Measurements from ENCODE around the gene PNLIPRP3. TPM values are rescaled to one million over a fixed set of nuclear protein-coding genes. Genes with fewer than 3 reads are reported as not detected.

The PNLIPRP3 gene
- 0.03 to 0.07 TPM (median 0.04 TPM) in 5 replicates for total RNA-seq (2022; extraction: Qiagen RNA extraction)

DNA sequence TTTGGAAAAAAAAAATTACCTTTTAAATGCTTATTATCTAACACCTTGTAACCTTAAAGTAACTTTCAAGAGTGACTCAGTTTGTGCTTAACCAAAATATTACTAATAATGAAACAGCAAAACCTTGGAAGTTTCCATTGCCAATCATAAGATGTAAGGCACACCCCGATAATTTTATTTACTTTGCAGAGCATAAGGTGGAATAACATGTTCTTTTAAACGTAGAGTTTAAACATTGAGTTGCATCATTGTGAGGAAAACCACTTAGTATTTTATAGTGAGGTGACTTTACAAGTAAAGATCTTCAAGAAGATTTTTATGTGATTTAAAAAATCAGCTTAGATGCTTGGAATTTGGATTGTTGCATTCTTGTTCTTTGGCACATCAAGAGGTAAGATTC lies at the start of gene PNLIPRP3:
TSS of gene PNLIPRP3 (plus strand) at position 177 of the 400 bp plus-strand sequence. CDS start at position 343, 166 bp downstream.

Other genes starting within 250 kb of the PNLIPRP3 start
- gene GFRA1, start 154.6 kb upstream of the PNLIPRP3 start, total RNA-seq (2022; extraction: Qiagen RNA extraction), result 8.8 to 10.2 TPM (median 9.7 TPM) in 5 replicates
- not detected in 5 replicates for gene CCDC172, start 103.4 kb upstream of the PNLIPRP3 start, total RNA-seq (2022; extraction: Qiagen RNA extraction)
- 0.13 to 0.28 TPM (median 0.14 TPM) in 4 of 5 replicates, not detected in the other for gene PNLIP, start 118.1 kb downstream of the PNLIPRP3 start, total RNA-seq (2022; extraction: Qiagen RNA extraction)
- gene PNLIPRP1, start 163.1 kb downstream of the PNLIPRP3 start, total RNA-seq (2022; extraction: Qiagen RNA extraction), result not detected in 5 replicates
- gene PNLIPRP2, start 193.1 kb downstream of the PNLIPRP3 start, total RNA-seq (2022; extraction: Qiagen RNA extraction), result 0.06 to 0.14 TPM (median 0.08 TPM) in 4 of 5 replicates, not detected in the other